SK-N-SH treated with all-trans-retinoic acid at 6 μM for 48 hours (cell line): ENCODE results near the gene EIF6.

Experiments
- ATAC-seq: fragments of 200-7000 bp; cut with Tn5 transposase; 3 replicates; pipeline ENCODE4 v1.9.1; 2020; ENCODE audit warnings: mild to moderate bottlenecking, moderate library complexity
- ARNTL ChIP-seq: fragments of 450-650 bp; formaldehyde crosslinking; IDR thresholded peaks from 2 replicates; pipeline ENCODE4 v1.5.0; 2020; ENCODE audit warnings: low read depth, mild to moderate bottlenecking, moderate library complexity, borderline replicate concordance
- BACH2 ChIP-seq: fragments of 250-450 bp; sonication (Bioruptor Pico); IDR thresholded peaks from 2 replicates; pipeline ENCODE4 v1.9.0; 2021; ENCODE audit warnings: mild to moderate bottlenecking, borderline replicate concordance
- CREB5 ChIP-seq: fragments of 250-450 bp; sonication (Bioruptor Pico); IDR thresholded peaks from 2 replicates; pipeline ENCODE4 v1.5.1; 2020; ENCODE audit warnings: low read depth, mild to moderate bottlenecking, moderate library complexity
- CSDC2 ChIP-seq: fragments of 250-450 bp; sonication (Bioruptor Pico); IDR thresholded peaks from 2 replicates; pipeline ENCODE4 v1.5.0; 2020; ENCODE audit warnings: mild to moderate bottlenecking, moderate library complexity
- ESRRG ChIP-seq: fragments of 250-450 bp; sonication (Bioruptor Pico); IDR thresholded peaks from 2 replicates; pipeline ENCODE4 v1.6.1; 2021; ENCODE audit warnings: mild to moderate bottlenecking
- GLIS3 ChIP-seq: fragments of 250-450 bp; sonication (Bioruptor Pico); IDR thresholded peaks from 2 replicates; pipeline ENCODE4 v1.5.0; 2020; ENCODE audit warnings: mild to moderate bottlenecking, moderate library complexity
- ISL1 ChIP-seq: fragments of 250-450 bp; sonication (Bioruptor Pico); IDR thresholded peaks from 2 replicates; pipeline ENCODE4 v2.1.2; 2022; ENCODE audit warnings: mild to moderate bottlenecking, moderate library complexity
- OSR1 ChIP-seq: fragments of 250-450 bp; sonication (Bioruptor Pico); IDR thresholded peaks from 2 replicates; pipeline ENCODE4 v1.8.0; 2022; ENCODE audit warnings: moderate library complexity, mild to moderate bottlenecking, inconsistent platforms
- PATZ1 ChIP-seq: fragments of 250-450 bp; sonication (Bioruptor Pico); IDR thresholded peaks from 2 replicates; pipeline ENCODE4 v1.8.0; 2020; ENCODE audit warnings: mild to moderate bottlenecking, moderate library complexity, borderline replicate concordance
- POU6F1 ChIP-seq: fragments of 250-450 bp; sonication (Bioruptor Pico); IDR thresholded peaks from 2 replicates; pipeline ENCODE4 v1.8.0; 2021; ENCODE audit warnings: low read depth, mild to moderate bottlenecking, moderate library complexity, borderline replicate concordance
- PPARA ChIP-seq: fragments of 250-450 bp; sonication (Bioruptor Pico); IDR thresholded peaks from 2 replicates; pipeline ENCODE4 v1.5.0; 2020; ENCODE audit warnings: mild to moderate bottlenecking, borderline replicate concordance
- RARB ChIP-seq: fragments of 250-450 bp; sonication (Bioruptor Pico); IDR thresholded peaks from 2 replicates; pipeline ENCODE4 v1.8.0; 2021; ENCODE audit warnings: mild to moderate bottlenecking, moderate library complexity
- SNAI2 ChIP-seq: fragments of 250-450 bp; sonication (Bioruptor Pico); IDR thresholded peaks from 2 replicates; pipeline ENCODE4 v1.5.0; 2020; ENCODE audit warnings: mild to moderate bottlenecking, moderate library complexity
- TCF4 ChIP-seq: fragments of 250-450 bp; sonication (Bioruptor Pico); IDR thresholded peaks from 2 replicates; pipeline ENCODE4 v1.8.0; 2021; ENCODE audit warnings: mild to moderate bottlenecking, moderate library complexity, borderline replicate concordance
- TOX ChIP-seq: fragments of 250-450 bp; sonication (Bioruptor Pico); IDR thresholded peaks from 2 replicates; pipeline ENCODE4 v1.8.0; 2021; ENCODE audit warnings: mild to moderate bottlenecking, moderate library complexity, borderline replicate concordance
- TSHZ2 ChIP-seq: fragments of 250-450 bp; sonication (Bioruptor Pico); IDR thresholded peaks from 2 replicates; pipeline ENCODE4 v1.5.0; 2020; ENCODE audit warnings: mild to moderate bottlenecking, moderate library complexity
- ZC3H10 ChIP-seq: fragments of 250-450 bp; sonication (Bioruptor Pico); IDR thresholded peaks from 2 replicates; pipeline ENCODE4 v1.5.1; 2021; ENCODE audit warnings: mild to moderate bottlenecking, moderate library complexity
- ZFP3 ChIP-seq: fragments of 250-450 bp; sonication (Bioruptor Pico); IDR thresholded peaks from 2 replicates; pipeline ENCODE4 v1.5.0; 2020; ENCODE audit warnings: mild to moderate bottlenecking, moderate library complexity
- ZFP30 ChIP-seq: fragments of 450-650 bp; formaldehyde crosslinking; IDR thresholded peaks from 2 replicates; pipeline ENCODE4 v1.5.0; 2022; ENCODE audit warnings: mild to moderate bottlenecking, moderate library complexity
- ZNF565 ChIP-seq: fragments of 450-650 bp; formaldehyde crosslinking; conservative IDR thresholded peaks from 2 replicates; pipeline ENCODE4 v1.5.0; 2020; ENCODE audit warnings: low read depth, mild to moderate bottlenecking, moderate library complexity
- ZNF8 ChIP-seq: fragments of 450-650 bp; formaldehyde crosslinking; IDR thresholded peaks from 2 replicates; pipeline ENCODE4 v1.5.0; 2020; ENCODE audit warnings: mild to moderate bottlenecking, moderate library complexity

Gene EIF6

GRCh38 chr20:35291654-35292503, 7.3 kb upstream of the EIF6 start, which contains the start of gene FAM83C:
TSS of gene FAM83C (minus strand) at chr20:35292425. CDS start at chr20:35292304, 121 bp downstream.
- no peak for ATAC-seq
- TF ChIP-seq RARB (CRISPR knock-in tag) (no peak), ZNF8 (CRISPR knock-in tag) (no peak), ISL1 (CRISPR knock-in tag) (no peak), OSR1 (CRISPR knock-in tag) (no peak), CSDC2 (no peak), TCF4 (no peak), BACH2 (CRISPR knock-in tag) (no peak), ZFP3 (CRISPR knock-in tag) (no peak), CREB5 (CRISPR knock-in tag) (no peak), ZFP30 (CRISPR knock-in tag) (no peak), ZC3H10 (no peak), PPARA (CRISPR knock-in tag) (no peak), TOX (CRISPR knock-in tag) (no peak), ESRRG (CRISPR knock-in tag) (no peak), SNAI2 (no peak), ARNTL (CRISPR knock-in tag) (no peak), TSHZ2 (CRISPR knock-in tag) (no peak), PATZ1 (CRISPR knock-in tag) (no peak)

- TF ChIP-seq ZNF565 (CRISPR knock-in tag) = no peak
- no peak for TF ChIP-seq ZC3H10
- TF ChIP-seq ISL1 (CRISPR knock-in tag) = no peak
- no peak for TF ChIP-seq POU6F1
- no peak; the same call in 2 of the 3 replicates for ATAC-seq
These were observed 6.4 kb upstream of the EIF6 start for GRCh38 chr20:35290887-35291417.

GRCh38 chr20:35290186-35290886, 5.8 kb upstream of the EIF6 start:
- peak; percentile 18; the same call in 2 of the 3 replicates for ATAC-seq
- TF ChIP-seq ARNTL (CRISPR knock-in tag) (no peak), ZNF565 (CRISPR knock-in tag) (no peak), PPARA (CRISPR knock-in tag) (no peak), TCF4 (no peak), OSR1 (CRISPR knock-in tag) (no peak), ZNF8 (CRISPR knock-in tag) (no peak), ESRRG (CRISPR knock-in tag) (no peak), CREB5 (CRISPR knock-in tag) (no peak), SNAI2 (no peak), ZC3H10 (no peak), TSHZ2 (CRISPR knock-in tag) (no peak), GLIS3 (CRISPR knock-in tag) (no peak), ZFP30 (CRISPR knock-in tag) (no peak), RARB (CRISPR knock-in tag) (no peak)
